HG03571 (cell line): Measurements from ENCODE around the gene TMEM38A.

Experiments used
- ATAC-seq: cut with Tn5 transposase; IDR thresholded peaks from one replicate; pipeline ENCODE4 v1.9.1; 2021; ENCODE audit not compliant: unreplicated experiment

The TMEM38A gene, protein sequence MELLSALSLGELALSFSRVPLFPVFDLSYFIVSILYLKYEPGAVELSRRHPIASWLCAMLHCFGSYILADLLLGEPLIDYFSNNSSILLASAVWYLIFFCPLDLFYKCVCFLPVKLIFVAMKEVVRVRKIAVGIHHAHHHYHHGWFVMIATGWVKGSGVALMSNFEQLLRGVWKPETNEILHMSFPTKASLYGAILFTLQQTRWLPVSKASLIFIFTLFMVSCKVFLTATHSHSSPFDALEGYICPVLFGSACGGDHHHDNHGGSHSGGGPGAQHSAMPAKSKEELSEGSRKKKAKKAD

DNA sequence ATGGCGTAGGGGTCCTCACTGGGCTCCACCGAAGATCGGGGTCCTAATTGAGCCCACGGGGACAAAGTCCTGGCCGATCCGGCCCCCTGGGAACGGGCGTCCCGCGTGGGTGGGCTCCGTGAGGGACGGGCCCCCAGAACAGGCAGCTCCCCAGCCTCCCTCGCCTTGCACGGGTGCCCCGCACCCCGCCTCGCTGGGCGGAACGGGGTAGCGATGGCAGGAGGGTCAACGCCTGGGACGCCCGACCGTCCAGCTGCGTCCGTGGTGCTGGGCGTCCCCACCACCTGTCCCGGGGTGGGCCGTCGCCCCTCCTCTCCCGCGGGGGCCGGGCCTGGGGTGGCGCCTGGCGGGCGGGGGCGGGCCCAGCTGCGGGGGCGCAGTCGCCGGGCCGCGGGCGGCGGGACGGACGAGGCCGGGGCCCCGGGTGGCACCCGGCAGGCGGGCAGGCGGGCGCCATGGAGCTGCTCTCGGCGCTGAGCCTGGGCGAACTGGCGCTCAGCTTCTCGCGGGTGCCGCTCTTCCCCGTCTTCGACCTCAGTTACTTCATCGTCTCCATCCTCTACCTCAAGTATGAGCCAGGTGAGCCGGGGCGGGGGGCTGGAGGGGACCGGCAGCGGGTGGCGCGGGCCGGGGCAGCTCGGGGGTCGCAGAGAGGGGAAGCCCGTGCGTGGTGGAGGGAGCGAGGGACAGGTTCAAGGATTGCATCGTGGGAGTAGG is at the start of gene TMEM38A:
Gene TMEM38A, plus strand, starts transcription at position 377 of the 717 bp plus-strand sequence. Its CDS starts 79 bp downstream, at position 456.
- ATAC-seq, result no peak

DNA sequence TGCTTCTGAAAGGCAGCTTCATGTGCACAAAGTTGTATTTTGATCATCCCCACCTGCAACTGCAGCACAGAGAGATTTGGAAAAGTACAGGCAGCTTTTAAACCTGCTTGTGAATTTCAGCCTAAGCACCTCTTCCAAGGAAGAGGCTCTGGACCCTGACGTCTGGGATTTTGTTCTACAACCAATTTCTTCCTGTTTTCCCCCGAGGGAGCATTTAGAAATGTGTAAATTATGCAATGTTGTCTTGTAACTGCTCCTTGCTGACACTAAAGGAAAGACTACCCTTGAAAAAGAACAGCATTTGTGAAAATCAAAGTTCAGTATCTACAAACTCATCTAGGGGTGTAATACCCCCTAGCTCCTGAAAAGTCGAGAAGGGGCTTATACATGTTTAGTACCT is 48.3 kb upstream of the TMEM38A start:
- ATAC-seq, result no peak

DNA sequence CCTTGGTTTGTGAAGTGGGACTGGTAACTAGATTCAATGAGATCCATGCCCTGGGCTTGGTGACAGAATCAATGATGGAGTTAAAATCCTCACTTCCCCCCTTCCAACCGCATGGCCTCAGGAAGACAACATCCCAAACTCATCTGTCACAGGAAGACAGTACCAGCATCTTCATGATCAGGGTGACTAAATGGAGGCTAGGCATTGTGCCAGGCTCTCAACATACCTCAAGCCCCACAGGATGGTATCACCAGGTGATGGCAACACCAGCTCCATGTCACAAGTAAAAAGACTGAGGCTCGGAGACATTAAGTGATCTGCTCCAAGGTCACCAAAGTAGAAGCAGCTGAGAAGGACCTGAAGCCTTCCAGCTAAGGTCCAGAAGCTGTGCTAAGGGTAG is 47.1 kb upstream of the TMEM38A start:
- no peak for ATAC-seq

DNA sequence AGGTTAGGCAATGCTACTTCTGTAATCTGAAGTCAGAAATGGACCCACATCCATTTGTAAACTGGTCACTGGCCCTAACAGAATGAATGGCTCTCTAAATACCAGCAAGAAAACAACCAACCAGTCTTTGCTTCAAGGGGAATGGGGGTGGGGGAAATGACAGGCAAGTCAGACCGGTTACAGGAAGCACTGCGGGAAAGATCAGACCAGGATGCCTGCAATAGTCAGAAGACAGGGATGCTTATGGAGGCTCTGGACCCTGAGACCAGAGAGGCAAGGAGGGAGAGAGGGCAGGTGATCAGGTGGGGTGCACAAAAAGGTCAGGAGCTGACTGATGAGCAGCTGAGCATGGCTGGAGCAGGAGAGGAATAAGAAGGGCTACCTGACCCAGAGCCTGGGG is 46.0 kb upstream of the TMEM38A start:
- ATAC-seq, result no peak

DNA sequence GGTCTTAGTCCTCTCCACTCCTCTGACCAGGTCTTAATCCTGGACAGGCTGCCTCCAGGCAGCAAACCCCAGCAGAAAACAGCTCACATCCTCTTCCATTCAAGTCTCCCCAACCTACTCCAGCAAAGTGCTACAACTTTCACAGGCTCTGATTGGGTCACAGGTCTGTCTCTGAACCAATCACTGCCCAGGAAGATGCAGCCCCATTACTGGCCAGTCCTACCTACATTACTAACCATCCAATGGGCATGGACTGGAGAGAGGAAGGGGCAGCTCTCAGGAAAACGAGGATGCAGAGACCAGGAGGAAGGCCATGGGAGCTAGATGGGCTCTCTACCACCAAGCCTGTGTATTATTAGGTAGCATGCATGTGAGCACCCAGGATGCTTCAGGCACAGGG is 45.1 kb upstream of the TMEM38A start:
- ATAC-seq, result no peak

DNA sequence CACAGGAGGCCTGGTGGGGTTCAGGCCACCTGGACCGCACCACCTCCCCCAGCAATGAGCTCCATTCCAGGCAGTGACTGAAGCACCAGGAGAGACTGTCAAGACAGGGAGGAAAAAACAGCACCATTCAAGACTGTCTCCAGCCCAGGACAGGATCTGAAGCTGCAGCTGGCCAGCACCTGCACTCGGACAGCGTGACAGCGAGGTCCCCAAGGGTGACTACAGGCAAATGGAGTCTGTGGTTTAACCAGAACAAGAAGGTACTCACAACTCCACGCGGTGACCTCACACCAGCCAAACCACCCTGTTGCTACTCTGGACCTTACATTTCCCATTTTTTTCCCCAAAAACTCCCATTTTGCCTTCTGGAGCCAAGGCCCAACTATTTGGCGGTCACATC is 42.7 kb upstream of the TMEM38A start:
- ATAC-seq, result no peak

DNA sequence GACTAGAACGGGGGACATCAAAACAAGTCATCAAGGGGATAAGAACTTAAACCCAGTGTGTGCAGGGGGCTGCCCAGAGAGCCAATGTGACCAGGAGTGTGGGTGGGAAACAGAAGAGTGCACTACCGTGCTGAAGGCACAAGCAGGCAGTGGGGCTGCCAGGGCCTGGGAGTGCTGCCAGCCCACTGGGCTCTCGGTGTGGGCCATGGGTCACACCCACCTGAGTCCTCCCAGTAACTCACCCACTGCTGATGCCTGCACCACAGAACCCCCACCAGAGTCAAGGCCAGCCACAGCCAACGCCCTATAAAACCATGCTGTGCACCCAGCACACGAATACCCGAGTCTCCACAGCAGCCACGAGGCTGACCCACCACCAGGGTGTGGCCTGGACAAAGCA is 41.5 kb upstream of the TMEM38A start:
- ATAC-seq, result no peak

DNA sequence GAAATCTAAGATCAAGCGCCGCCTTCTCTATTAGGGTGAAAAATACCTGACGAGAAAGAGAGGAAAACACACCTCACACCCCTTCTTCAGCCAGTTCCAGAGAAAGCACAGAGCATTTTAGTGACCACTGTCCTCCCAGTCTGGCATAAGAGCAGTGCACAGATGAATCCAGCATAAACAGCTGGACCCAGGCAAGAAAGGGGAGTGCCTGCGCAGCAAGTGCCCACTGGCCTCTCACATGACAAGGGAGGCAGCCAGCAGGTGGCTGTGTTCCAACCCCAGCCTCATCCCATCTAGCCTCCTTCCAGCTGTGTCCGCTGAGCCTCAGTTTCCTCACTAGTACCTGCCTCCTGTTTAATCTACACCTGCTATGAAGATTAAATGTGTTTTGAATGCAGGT is 40.9 kb upstream of the TMEM38A start:
- no peak for ATAC-seq

DNA sequence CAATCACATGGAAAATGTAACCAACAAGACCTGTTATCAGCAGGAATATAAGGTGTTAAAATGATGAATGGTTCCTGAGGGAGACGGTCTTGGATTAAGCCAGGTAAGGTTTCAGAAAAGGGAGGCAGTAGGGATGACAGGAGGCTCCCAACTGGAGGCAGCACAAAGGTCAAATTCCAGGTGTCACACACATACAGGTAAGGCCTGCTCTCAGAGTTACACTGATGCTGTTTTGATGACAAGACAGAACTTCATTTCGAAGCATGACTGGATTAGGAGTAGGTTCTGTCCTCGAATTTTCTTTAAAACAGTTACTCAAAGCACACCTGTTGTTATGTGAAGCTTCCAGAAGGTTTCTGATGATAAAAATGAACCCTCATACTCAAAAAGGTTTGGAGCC is 40.4 kb upstream of the TMEM38A start:
- ATAC-seq, result no peak

DNA sequence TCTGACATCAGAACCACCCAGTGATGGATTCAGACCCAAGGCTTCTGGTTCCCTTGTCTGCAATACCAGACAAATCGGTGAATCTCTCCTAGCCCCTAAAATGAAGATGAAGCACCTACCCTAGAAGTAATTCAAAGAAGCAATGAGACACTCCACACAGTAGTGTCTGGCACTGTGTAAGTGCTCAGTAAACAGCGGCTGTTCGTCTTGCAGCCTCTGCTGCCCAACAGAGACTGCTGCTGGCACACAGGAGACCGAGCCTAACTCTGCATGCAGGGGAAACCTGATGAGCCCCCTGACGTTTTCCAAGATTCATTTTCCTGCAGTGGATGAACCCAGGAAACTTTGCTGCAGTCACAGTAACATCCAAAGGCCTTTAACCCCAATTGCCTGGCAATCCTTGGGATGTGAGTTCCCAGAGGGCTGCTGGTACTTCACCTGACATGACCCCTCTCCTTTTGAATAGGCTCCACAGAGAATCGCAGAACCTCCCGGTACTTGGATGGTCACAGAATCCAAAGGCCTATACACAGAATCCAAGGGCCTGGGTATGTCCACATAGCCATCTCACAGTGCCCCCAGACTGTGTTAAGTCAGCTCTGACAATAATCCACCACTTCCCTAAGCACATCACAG is 39.7 kb upstream of the TMEM38A start:
- ATAC-seq, result no peak

DNA sequence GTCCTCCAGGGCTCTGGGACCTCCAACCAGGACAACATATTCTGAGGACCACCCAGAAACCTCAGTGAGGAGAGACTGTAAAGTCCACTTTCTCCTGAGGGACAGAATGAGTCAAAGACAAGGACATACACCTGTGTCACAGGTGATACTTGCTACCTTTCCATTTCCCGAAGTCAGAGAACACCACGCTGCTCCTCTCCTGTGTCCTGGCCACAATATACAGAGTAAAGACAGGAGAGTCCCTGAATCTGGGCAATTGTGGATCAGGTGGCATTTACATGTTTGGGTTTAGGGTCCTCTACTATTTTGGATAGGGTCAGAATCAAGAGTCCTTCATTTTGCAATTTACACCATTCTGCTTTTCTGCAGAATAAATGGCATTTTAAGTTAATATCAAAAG is 37.9 kb upstream of the TMEM38A start:
- ATAC-seq, result no peak

DNA sequence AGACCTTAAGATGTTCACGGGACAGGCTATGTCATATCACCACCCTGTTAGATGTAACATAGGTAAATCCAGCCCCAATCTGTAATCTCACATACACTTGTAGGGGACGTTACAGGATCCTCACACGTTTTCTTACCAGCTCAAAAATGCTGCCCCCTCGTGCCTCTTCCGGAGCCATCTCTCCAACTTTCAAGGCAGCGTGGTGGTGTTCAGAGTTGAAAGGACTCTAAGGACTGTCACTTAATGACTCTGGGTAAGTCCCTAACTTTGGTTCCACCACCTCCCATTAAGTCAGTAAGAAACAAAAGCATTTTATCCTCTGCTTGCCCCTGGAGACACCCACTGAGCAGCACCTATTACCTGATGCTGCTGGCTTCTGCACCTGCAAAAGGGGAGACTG is 37.4 kb upstream of the TMEM38A start:
- ATAC-seq, result no peak

DNA sequence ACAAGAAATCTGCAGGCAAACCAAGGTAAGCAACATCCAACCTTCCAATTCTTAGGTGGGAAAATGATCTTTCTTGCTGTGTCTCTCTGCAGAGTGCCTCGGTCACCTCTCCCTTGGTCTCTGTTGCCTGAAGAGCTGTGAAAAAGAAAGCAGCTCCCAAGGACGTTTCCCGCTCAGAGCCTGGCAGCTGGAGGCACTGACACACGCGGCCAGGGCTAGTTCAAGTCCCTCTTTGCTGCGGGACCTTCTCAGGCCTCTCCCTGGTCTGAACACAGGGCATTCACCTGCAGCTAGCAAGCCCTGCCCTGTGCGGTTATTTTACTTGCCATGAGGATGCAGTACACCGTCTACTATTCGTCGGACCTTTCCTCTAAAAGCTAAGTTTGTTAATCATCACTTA is 36.7 kb upstream of the TMEM38A start:
- no peak for ATAC-seq

DNA sequence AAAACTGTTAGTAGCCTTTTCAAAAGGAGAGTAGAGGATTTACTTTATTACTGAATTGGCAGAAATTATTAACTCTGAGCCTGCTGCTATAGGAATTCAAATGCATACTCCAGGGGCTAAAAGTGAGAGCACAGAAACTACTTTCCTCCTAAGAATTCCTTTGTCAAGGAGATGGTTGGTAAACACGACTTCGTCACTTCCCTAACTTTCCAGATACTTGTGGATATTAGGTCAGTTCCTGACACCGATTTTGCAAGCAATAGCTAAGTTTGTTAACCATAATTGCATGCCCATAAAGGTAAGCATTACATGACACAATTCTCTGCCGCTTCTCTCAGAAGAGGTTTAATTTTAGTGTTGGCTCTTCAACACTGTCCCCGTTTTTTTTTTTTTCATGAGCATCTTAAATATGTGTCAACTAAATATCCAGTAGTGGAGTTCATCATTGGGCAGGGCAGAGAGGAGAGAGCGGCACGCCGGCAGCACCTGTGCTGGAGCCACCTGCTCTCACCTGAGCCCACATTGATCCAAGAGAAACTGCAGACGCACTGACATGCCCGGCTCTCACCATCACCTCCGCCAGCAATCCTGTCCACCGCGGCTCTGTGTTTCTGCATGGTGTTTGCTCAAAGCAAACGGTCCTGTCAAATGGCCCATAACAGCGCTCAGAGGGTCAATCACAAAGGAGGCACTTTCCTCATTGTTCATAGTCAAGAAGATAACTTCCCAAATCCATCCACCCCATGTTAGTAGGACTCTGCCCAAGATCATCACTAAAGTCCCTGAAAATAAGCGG is 35.6 kb upstream of the TMEM38A start:
- ATAC-seq, result no peak

DNA sequence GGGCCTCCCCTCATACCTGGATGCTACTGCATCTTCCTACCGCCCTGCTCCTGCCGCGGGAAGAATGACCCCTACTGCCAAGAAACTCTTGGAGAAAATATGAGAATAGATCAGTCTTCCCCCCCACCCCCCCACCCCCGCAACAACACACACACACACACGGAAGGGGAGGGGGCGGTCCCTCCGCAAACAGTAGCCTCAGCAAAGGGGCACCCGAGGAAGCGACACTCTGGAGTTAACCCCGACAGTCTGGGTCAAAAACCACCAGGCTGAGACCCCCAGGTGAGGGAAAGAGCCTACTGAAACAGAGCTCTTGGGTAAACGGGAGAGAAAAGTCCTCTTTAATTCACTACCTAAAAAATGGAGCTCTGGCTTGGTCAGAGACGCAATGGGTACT is 34.1 kb upstream of the TMEM38A start:
- ATAC-seq, result no peak

DNA sequence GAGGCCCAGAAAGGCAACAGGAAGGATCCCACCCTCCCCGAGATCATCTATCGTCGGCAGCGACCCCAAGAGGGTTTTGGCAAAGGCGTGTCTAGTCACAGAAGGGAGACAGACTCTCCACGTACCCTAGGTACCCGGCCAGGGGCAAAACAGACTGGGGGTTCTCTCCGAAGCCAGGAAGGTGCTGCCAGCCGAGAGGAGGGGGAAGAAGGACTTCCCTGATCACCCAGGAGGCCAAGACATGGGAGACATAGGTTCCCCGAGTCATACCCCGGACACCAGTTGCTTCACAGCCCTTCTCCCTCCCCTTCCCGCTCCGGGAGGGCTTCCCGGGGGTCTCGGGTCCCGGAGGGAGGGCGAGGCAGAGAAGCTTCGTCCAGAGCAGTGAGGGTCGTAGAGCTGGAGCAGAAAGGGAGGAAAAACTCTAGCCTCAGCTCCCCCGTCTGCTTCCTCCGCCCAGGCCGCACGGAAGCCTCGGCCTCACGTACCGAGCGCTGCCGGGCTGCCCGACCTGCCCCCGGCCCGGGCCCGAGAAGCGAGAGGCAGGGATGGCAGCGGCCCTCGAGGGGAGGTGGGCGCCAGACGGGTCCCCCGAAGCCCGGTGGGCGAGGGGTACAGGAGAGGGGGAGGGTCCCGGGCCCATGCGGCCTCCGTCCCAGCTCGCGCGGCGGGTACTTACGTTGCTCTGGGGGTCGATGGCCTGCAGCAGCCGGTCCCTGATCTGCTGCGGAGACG is 33.6 kb upstream of the TMEM38A start:
- ATAC-seq, result no peak

DNA sequence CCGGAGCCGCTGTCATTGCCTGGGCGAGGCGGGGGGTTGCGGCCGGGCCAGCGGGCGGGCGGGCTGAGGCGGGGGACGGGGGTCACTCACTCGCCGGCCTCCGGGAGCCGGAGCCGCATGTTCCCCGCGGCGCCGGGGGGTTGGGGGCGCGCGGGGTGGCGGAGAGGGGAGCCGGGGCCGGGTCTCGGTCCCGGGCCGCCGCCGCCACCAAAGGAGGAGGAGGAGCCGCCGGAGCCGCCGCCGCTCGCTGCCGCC is 33.1 kb upstream of the TMEM38A start:
- no peak for ATAC-seq

DNA sequence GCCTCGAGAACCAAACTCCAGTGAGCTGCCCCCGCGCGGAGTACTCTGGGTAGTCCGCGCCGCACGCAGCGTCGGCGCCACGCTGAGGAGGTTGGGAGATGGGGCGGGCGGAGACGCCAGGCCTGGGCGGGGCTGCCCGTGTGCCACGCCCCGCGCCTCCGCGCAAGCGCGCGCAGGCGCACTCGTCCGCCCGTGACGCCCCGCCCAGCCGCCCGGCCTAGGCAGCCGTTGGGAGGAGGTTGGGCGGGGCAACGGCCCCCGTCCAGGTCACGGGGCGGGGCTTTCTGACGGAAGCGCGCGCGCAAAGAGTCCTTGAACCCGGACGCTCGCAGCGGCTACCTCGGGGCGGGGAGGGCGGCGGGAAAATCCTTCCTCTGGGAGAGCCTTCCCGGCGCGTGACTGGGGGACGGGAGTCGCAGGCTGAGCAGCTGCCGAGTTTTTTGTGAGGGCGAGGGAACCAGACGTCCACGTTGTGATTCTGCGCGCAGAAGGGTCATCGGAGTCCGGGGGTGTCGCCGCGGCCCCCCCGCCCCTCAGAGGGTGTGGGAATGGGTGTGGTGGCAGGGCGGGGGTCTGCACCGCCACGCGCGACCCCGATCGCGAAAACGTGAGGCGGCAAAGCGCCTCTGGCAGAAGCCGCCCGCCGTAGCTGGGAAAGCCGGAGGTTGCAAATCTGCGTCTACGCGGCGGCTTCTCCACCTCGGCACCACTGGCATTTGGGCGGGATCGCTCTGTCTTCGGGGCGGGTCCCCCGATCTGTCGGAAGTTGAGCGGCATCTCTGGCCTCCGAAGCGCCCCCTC is 32.6 kb upstream of the TMEM38A start, which contains the start of gene MED26:
Gene MED26, minus strand, starts transcription at position 22 of the 801 bp plus-strand sequence. CDS start 261 bp downstream, outside the sequence.
- peak; percentile 71 for ATAC-seq

DNA sequence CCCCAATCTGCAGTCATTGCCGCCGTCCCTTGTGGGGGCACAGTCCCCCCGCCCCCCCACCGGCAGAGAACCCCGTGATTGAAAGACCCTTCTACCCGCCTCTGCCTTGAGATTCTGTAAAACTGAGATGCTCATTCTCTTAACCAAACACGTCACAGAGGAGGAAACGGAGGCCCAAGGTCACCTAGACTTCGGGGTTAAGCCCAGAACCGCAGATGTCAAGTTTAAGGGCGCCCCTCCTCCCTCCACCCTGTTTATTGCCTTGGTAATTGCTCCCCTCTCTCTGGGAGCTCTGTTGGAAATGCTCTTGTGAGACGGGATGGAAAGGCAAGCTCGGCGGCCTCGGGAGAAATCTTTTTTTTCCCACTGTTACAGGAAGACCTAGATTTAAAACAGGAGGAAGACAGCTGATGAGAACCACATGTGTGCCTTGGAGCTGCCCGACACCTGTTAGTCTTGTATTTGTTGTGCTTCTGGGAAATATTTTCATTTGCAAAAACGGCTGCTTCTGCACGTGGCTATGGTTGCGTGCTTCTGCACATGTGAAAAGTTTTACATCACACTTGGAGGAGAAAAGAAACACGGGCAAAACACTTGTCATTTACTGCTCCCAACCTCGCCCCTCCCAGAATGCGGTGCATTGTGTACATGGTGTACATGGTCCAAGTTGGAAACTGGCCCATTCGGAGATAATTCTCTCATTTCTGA is 31.8 kb upstream of the TMEM38A start:
- no peak for ATAC-seq
